NCI-H1694 treated with DMSO at 0.1 percent for 48 hours (cell line): ENCODE measurements around the gene SLC44A3.

ENCODE experiments used
- DNase-seq: peaks from one replicate; lab custom pipeline; 2025; lab: John Stamatoyannopoulos, UW

SLC44A3 gene

GRCh38 chr1:94803106-94803505, 17.1 kb upstream of the SLC44A3 start:
- no peak for DNase-seq

- peak; percentile 91 for DNase-seq
Observed at GRCh38 chr1:94803517-94804441, 16.4 kb upstream of the SLC44A3 start.

- no peak for DNase-seq
Observed at GRCh38 chr1:94804442-94804837, 15.7 kb upstream of the SLC44A3 start.

GRCh38 chr1:94805912-94806311, 14.2 kb upstream of the SLC44A3 start:
- peak; percentile 89 for DNase-seq

- DNase-seq: peak; percentile 98
Observed at GRCh38 chr1:94806441-94806871, 13.7 kb upstream of the SLC44A3 start.

GRCh38 chr1:94807742-94808491, 12.2 kb upstream of the SLC44A3 start:
- no peak for DNase-seq

GRCh38 chr1:94808669-94809068, 11.5 kb upstream of the SLC44A3 start:
- DNase-seq: no peak

- no peak for DNase-seq
Observed at GRCh38 chr1:94812985-94813384, 7.2 kb upstream of the SLC44A3 start.

- no peak for DNase-seq
Observed at GRCh38 chr1:94816030-94816429, 4.1 kb upstream of the SLC44A3 start.

- no peak for DNase-seq
Observed at GRCh38 chr1:94817712-94818111, 2.4 kb upstream of the SLC44A3 start.

GRCh38 chr1:94819238-94819944, 766 bp upstream of the SLC44A3 start:
- peak; percentile 62 for DNase-seq

- no peak for DNase-seq
Observed at GRCh38 chr1:94820936-94821335, 779 bp downstream of the SLC44A3 start.

GRCh38 chr1:94821636-94822305, 1.6 kb downstream of the SLC44A3 start:
- DNase-seq: peak; percentile 98

GRCh38 chr1:94823116-94823515, 3.0 kb downstream of the SLC44A3 start:
- DNase-seq: no peak

- DNase-seq: no peak
Observed at GRCh38 chr1:94825936-94826335, 5.8 kb downstream of the SLC44A3 start.

- no peak for DNase-seq
Observed at GRCh38 chr1:94827434-94827833, 7.3 kb downstream of the SLC44A3 start.

GRCh38 chr1:94828251-94828650, 8.1 kb downstream of the SLC44A3 start:
- no peak for DNase-seq

GRCh38 chr1:94831641-94832040, 11.5 kb downstream of the SLC44A3 start:
- DNase-seq: no peak

- DNase-seq: no peak
Observed at GRCh38 chr1:94832446-94832845, 12.3 kb downstream of the SLC44A3 start.

- DNase-seq: no peak
Observed at GRCh38 chr1:94832931-94833585, 12.9 kb downstream of the SLC44A3 start.

- DNase-seq: no peak
Observed at GRCh38 chr1:94836891-94837290, 16.7 kb downstream of the SLC44A3 start.
